Endothelial cell of umbilical vein (primary cell): ENCODE data around the gene SUMO2. TPM values are rescaled to one million over a fixed set of nuclear protein-coding genes. Genes with fewer than 3 reads are reported as not detected.

ENCODE experiments used
- BruUV-seq: library from RNA; stranded (reverse); fragments of 400-500 nt; replicated peaks from 2 replicates; lab custom pipeline; 2021; lab: Mats Ljungman, UMichigan
- CTCF ChIA-PET: fragments of 300-600, 350-600 bp; sonication (Branson Sonifier 250); formaldehyde crosslinking; loops from one replicate; lab custom pipeline; 2021; ENCODE audit warnings: antibody characterized with exemption, inconsistent platforms; lab: Charles Lee
- POLR2A ChIA-PET: fragments of 300-600, 350-600 bp; sonication (Branson Sonifier 250); formaldehyde crosslinking; loops from one replicate; lab custom pipeline; 2021; ENCODE audit warnings: antibody characterized with exemption, inconsistent platforms; lab: Charles Lee
- DNase-seq: peaks from one replicate; pipeline ENCODE4 v3.0.0-alpha.2; 2011; ENCODE audit warnings: low read depth, low spot score
- FAIRE-seq: peaks from 2 replicates; lab custom pipeline; 2011; peaks lifted over from hg19 to GRCh38; lab: Jason Lieb, UNC
- H2AFZ ChIP-seq: 2 replicates; pipeline ENCODE4 v1.6.0; 2012; ENCODE audit warnings: low read depth, low read length, control low read depth, inconsistent platforms
- H3K27ac ChIP-seq: 2 replicates; pipeline ENCODE4 v1.5.1; 2011; ENCODE audit warnings: low read depth, mild to moderate bottlenecking, control low read depth, low read length, moderate library complexity; ENCODE audit not compliant: insufficient read depth
- H3K27me3 ChIP-seq, 2 experiments: 2 replicates each; pipeline versions ENCODE4 v1.6.0 to v1.6.1; 2011; ENCODE audit warnings: low read length in 2 of 2, mixed read lengths in 1 of 2; ENCODE audit not compliant: control insufficient read depth in 2 of 2, insufficient read depth in 2 of 2
- H3K36me3 ChIP-seq, 2 experiments: 2 replicates in 1 of 2; 3 replicates in 1 of 2; pipeline ENCODE4 v1.5.1; 2011; ENCODE audit warnings: low read length in 2 of 2, mild to moderate bottlenecking in 1 of 2, moderate library complexity in 1 of 2; ENCODE audit not compliant: control insufficient read depth in 2 of 2, insufficient read depth in 2 of 2; ENCODE audit errors: extremely low read depth in 1 of 2
- H3K4me1 ChIP-seq: 3 replicates; pipeline ENCODE4 v1.5.1; 2011; ENCODE audit warnings: mild to moderate bottlenecking, low read length; ENCODE audit not compliant: control insufficient read depth, insufficient read depth; ENCODE audit errors: extremely low read depth
- H3K4me2 ChIP-seq: 2 replicates; pipeline ENCODE4 v1.6.1; 2011; ENCODE audit warnings: low read length, control low read depth, mixed read lengths; ENCODE audit not compliant: insufficient read depth
- H3K4me3 ChIP-seq, 3 experiments: fragments of 200-600 bp in 1 of 3; sonication (generic), shearing (Covaris generic) in 1 of 3; replicated peaks in 1 of 3; 2 replicates each; pipeline ENCODE4 v1.5.1; 2011 to 2016; ENCODE audit warnings: control low read depth in 3 of 3, low read length in 3 of 3, mild to moderate bottlenecking in 2 of 3, inconsistent platforms in 1 of 3, low read depth in 1 of 3, moderate library complexity in 1 of 3; ENCODE audit not compliant: insufficient read depth in 1 of 3
- H3K79me2 ChIP-seq: 2 replicates; pipeline ENCODE4 v1.6.0; 2012; ENCODE audit warnings: low read length, inconsistent platforms; ENCODE audit not compliant: control insufficient read depth, insufficient read depth
- H3K9ac ChIP-seq: replicated peaks from 2 replicates; pipeline ENCODE3; 2011; ENCODE audit warnings: low read length, control low read depth; ENCODE audit not compliant: insufficient read depth; ENCODE audit errors: extremely low read depth
- H3K9me1 ChIP-seq: replicated peaks from 3 replicates; pipeline ENCODE4 v1.6.0; 2011; ENCODE audit warnings: mild to moderate bottlenecking, low read length; ENCODE audit not compliant: control insufficient read depth, insufficient read depth; ENCODE audit errors: extremely low read depth
- H3K9me3 ChIP-seq: replicated peaks from 2 replicates; pipeline ENCODE4 v1.5.1; 2012; ENCODE audit warnings: low read length, inconsistent platforms; ENCODE audit not compliant: control insufficient read depth, insufficient read depth
- H4K20me1 ChIP-seq: replicated peaks from 2 replicates; pipeline ENCODE3; 2011; ENCODE audit warnings: mild to moderate bottlenecking, low read length; ENCODE audit not compliant: control insufficient read depth, insufficient read depth; ENCODE audit errors: extremely low read depth
- CTCF ChIP-seq, 2 donors: IDR thresholded peaks; 1 replicate in 1 of 2; 2 replicates in 1 of 2; pipeline ENCODE4 v1.5.1; 2011; ENCODE audit warnings: low read length in 2 of 2, mild to moderate bottlenecking in 2 of 2, moderate library complexity in 2 of 2, control low read depth in 1 of 2, inconsistent platforms in 1 of 2, low read depth in 1 of 2; ENCODE audit not compliant: insufficient read depth in 1 of 2; ENCODE audit errors: extremely low read depth in 1 of 2
- EZH2 ChIP-seq: IDR thresholded peaks from 2 replicates; pipeline ENCODE4 v1.6.1; 2012; ENCODE audit warnings: borderline replicate concordance, low read depth, mild to moderate bottlenecking, moderate library complexity, low read length, inconsistent platforms; ENCODE audit not compliant: severe bottlenecking
- FOS ChIP-seq: IDR thresholded peaks from 2 replicates; pipeline ENCODE4 v1.6.1; 2011; ENCODE audit warnings: mild to moderate bottlenecking, low read length, moderate library complexity, borderline replicate concordance; ENCODE audit not compliant: insufficient read depth
- GATA2 ChIP-seq: IDR thresholded peaks from 2 replicates; pipeline ENCODE4 v1.7.0; 2011; ENCODE audit warnings: low read depth, mild to moderate bottlenecking, moderate library complexity, mixed read lengths, low read length; ENCODE audit not compliant: insufficient read length, insufficient read depth
- JUN ChIP-seq: IDR thresholded peaks from 2 replicates; pipeline ENCODE4 v1.6.1; 2011; ENCODE audit warnings: borderline replicate concordance, low read depth; ENCODE audit not compliant: insufficient read length, insufficient read depth
- MAX ChIP-seq: IDR thresholded peaks from 2 replicates; pipeline ENCODE4 v1.6.1; 2011; ENCODE audit not compliant: insufficient read depth, insufficient read length
- MYC ChIP-seq: IDR thresholded peaks from one replicate; pipeline ENCODE4 v1.6.1; 2011; ENCODE audit warnings: mild to moderate bottlenecking, low read depth, low read length
- POLR2AphosphoS5 ChIP-seq: IDR thresholded peaks from 2 replicates; pipeline ENCODE4 v1.6.1; 2012; ENCODE audit warnings: low read depth, mild to moderate bottlenecking, control low read depth, low read length, moderate library complexity; ENCODE audit not compliant: insufficient read depth
- dilution Hi-C: fragments of 300-500 bp; cut with MboI; formaldehyde crosslinking; loops from one replicate; pipeline ENCODE4 v1.15.0; 2019; ENCODE audit warnings: low sequenced_read_pairs; ENCODE audit not compliant: extremely low pct_ligation_motif_present
- intact Hi-C: fragments of 100-400 bp; cut with micrococcal nuclease; formaldehyde crosslinking; loops from one replicate; pipeline ENCODE4 v1.10.0; 2022
- polyA plus RNA-seq, 4 experiments: library from polyadenylated mRNA; depleted of rRNA in 3 of 4; stranded (reverse) in 3 of 4; unstranded in 1 of 4; fragments of >200 nt; gene quantifications; 2 replicates each; pipeline versions ENCODE4 v1.2.1 to v1.2.3, GENCODE V29; 2011 to 2012; ENCODE audit warnings: missing spikeins in 1 of 4
- total RNA-seq: library from RNA; stranded (reverse); gene quantifications from 2 replicates; pipeline ENCODE4 v1.2.3, GENCODE V29; 2021

SUMO2 gene
- total and polyA plus RNA-seq, 2 donors (not counting 3 experiments of a cell fraction or from before 2014, with no cell fraction given), result 75.6 to 437 TPM

DNA sequence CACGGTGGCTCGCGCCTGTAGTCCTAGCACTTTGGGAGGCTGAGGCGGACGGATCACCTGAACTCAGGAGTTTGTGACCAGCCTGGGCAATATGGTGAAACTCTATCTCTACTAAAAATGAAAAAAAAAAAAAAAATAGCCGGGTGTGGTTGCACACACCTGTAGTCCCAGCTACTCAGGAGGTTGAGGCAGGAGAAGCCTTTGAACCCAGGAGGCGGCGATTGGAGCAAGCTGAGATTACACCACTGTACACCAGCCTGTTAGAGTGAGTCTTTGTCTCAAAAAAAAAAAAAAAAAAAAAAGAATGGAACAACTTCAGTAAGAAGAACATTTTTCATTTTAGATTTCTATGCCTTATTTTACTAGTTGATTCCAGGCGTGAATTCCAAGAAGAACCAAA lies 25.4 kb upstream of the SUMO2 start:
- no TSS peak for BruUV-seq
- Histone ChIP-seq H3K4me1 (peaks cover 2% of the 10 kb centered on the region), H2AFZ (no peak overlapping the region), H3K4me3 (no peak overlapping the region), H3K79me2 (peaks cover 31% of the 10 kb centered on the region), H3K9me3 (no peaks in the 10 kb centered on the region), H3K4me2 (no peak overlapping the region), H3K27ac (no peak overlapping the region), H3K36me3 (peaks cover 6 to 10% of the 10 kb centered on the region in 2 experiments), H4K20me1 (no peaks in the 10 kb centered on the region), H3K9me1 (no peaks in the 10 kb centered on the region), H3K9ac (no peak overlapping the region), H3K27me3 (no peaks in the 10 kb centered on the region)
- dilution Hi-C loops, result no loop called here
- FAIRE-seq (no peak), DNase-seq (no peak)
- ChIA-PET CTCF (interaction anchor here (1.7 kb wide), 1 partner anchor 94 kb away, joined by 7 read pairs; no protein-coding TSS in a partner anchor), POLR2A (no interaction called here)
- intact Hi-C loops, result no loop called here
- TF ChIP-seq EZH2, result no peak
- TF ChIP-seq MYC, result no peak
- TF ChIP-seq GATA2, result no peak
- no peak for TF ChIP-seq MAX
- TF ChIP-seq JUN, result no peak
- TF ChIP-seq POLR2AphosphoS5, result no peak
- no peak for TF ChIP-seq CTCF (IDR thresholded peaks at IDR 0.05; ENCODE audit: extremely low read depth in 1 of 2, insufficient read depth in 1 of 2, low read depth in 1 of 2, low read length in 2 of 2)
- TF ChIP-seq FOS, result no peak
